SK-N-SH (cell line): Measurements from ENCODE around the gene DTX3.

Experiments
- SIN3A ChIP-seq: IDR thresholded peaks from 2 replicates; pipeline ENCODE4 v1.6.1; 2012; ENCODE audit warnings: low read depth, mild to moderate bottlenecking, low read length, moderate library complexity, borderline replicate concordance
- TF ChIP-seq, protein P1 (sequence below): fragments of 200-600 bp; sonication (generic); IDR thresholded peaks from 2 replicates; pipeline ENCODE4 v1.6.1; 2017; ENCODE audit warnings: antibody characterized with exemption, mild to moderate bottlenecking, moderate library complexity

DNA sequence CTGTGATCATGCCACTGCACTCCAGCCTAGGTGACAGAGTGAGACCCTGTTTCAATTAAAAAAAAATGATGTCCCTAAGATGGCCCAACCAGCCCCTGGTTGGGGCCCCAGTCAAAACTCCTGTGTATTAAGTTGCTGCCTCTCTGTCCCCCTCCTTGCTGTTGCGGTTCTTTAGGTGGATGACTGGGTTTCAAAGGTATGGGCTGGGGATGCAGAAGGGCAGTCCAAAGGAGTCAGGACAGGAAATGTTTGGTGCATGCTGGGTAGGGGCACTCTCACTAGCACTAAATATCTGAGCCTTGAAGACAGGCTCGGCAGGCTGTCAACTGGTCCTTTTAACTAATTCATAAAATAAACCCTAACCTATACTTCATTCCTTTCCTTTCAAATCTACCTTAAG lies 25.6 kb upstream of the DTX3 start:
- no peak for TF ChIP-seq SIN3A
- TF ChIP-seq, protein P1, sequence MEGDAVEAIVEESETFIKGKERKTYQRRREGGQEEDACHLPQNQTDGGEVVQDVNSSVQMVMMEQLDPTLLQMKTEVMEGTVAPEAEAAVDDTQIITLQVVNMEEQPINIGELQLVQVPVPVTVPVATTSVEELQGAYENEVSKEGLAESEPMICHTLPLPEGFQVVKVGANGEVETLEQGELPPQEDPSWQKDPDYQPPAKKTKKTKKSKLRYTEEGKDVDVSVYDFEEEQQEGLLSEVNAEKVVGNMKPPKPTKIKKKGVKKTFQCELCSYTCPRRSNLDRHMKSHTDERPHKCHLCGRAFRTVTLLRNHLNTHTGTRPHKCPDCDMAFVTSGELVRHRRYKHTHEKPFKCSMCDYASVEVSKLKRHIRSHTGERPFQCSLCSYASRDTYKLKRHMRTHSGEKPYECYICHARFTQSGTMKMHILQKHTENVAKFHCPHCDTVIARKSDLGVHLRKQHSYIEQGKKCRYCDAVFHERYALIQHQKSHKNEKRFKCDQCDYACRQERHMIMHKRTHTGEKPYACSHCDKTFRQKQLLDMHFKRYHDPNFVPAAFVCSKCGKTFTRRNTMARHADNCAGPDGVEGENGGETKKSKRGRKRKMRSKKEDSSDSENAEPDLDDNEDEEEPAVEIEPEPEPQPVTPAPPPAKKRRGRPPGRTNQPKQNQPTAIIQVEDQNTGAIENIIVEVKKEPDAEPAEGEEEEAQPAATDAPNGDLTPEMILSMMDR: no peak
